Hepatocyte (in vitro differentiated cells): Measurements from ENCODE around the gene PAX6. TPM values are rescaled to one million over a fixed set of nuclear protein-coding genes. Genes with fewer than 3 reads are reported as not detected.
A peak's percentile ranks its signal among the peaks of the same experiment; 100 is the strongest.

Experiments
- DNase-seq: peaks from one replicate; pipeline ENCODE4 v3.0.0-alpha.2; 2016; ENCODE audit warnings: low spot score
- H2AFZ ChIP-seq: fragments of 200-600 bp; sonication (generic); 2 replicates; pipeline ENCODE4 v1.6.0; 2016; ENCODE audit warnings: antibody characterized with exemption, mild to moderate bottlenecking
- H3K27ac ChIP-seq: fragments of 200-600 bp; sonication (generic); 2 replicates; pipeline ENCODE4 v1.5.1; 2016; ENCODE audit warnings: mild to moderate bottlenecking
- H3K27me3 ChIP-seq: fragments of 200-600 bp; sonication (generic); 2 replicates; pipeline ENCODE4 v1.6.1; 2016
- H3K36me3 ChIP-seq: fragments of 200-600 bp; sonication (generic); replicated peaks from 2 replicates; pipeline ENCODE4 v1.5.1; 2016; ENCODE audit warnings: low read depth; ENCODE audit not compliant: insufficient read depth
- H3K4me1 ChIP-seq: fragments of 200-600 bp; sonication (generic); 2 replicates; pipeline ENCODE4 v1.5.1; 2016; ENCODE audit warnings: mild to moderate bottlenecking, moderate library complexity; ENCODE audit not compliant: insufficient read depth
- H3K4me2 ChIP-seq: fragments of 200-600 bp; sonication (generic); 2 replicates; pipeline ENCODE4 v1.6.0; 2016
- H3K4me3 ChIP-seq: fragments of 200-600 bp; sonication (generic); 2 replicates; pipeline ENCODE4 v1.5.1; 2016; ENCODE audit warnings: mild to moderate bottlenecking
- H3K79me2 ChIP-seq: fragments of 200-600 bp; sonication (generic); 2 replicates; pipeline ENCODE4 v1.6.0; 2017; ENCODE audit warnings: mild to moderate bottlenecking
- H3K9me2 ChIP-seq: fragments of 200-600 bp; sonication (generic); replicated peaks from 2 replicates; pipeline ENCODE4 v1.6.0; 2017; ENCODE audit warnings: mild to moderate bottlenecking; ENCODE audit not compliant: insufficient read depth
- H3K9me3 ChIP-seq: fragments of 200-600 bp; sonication (generic); 2 replicates; pipeline ENCODE4 v1.5.1; 2016; ENCODE audit warnings: low read depth, mild to moderate bottlenecking
- H4K20me1 ChIP-seq: fragments of 200-600 bp; sonication (generic); 2 replicates; pipeline ENCODE4 v1.6.0; 2016; ENCODE audit warnings: mild to moderate bottlenecking; ENCODE audit not compliant: insufficient read depth, poor library complexity, severe bottlenecking
- EZH2 ChIP-seq: fragments of 200-600 bp; sonication (generic); IDR thresholded peaks from 2 replicates; pipeline ENCODE4 v1.6.1; 2016; ENCODE audit warnings: antibody characterized with exemption, mild to moderate bottlenecking, borderline replicate concordance
- EZH2phosphoT487 ChIP-seq: fragments of 200-600 bp; sonication (generic); IDR thresholded peaks from one replicate; pipeline ENCODE4 v1.6.1; 2018; ENCODE audit warnings: antibody characterized with exemption, mild to moderate bottlenecking, low read depth, moderate library complexity; ENCODE audit not compliant: unreplicated experiment, severe bottlenecking
- WGBS: methylation state at CpG from one replicate; pipeline ENCODE4 v1.1.6; 2016; ENCODE audit warnings: low lambda C conversion rate; ENCODE audit errors: missing lambda C conversion rate; 5-methylcytosine and 5-hydroxymethylcytosine counted together
- polyA plus RNA-seq: library from polyadenylated mRNA; unstranded; fragments of >200 nt; fragmentation: Nextera tagmentation; extraction: Ambion mirVana; gene quantifications from 2 replicates; pipeline ENCODE4 v1.2.1, GENCODE V29; 2016
- total RNA-seq: library from RNA; depleted of rRNA; stranded (reverse); fragments of >200 nt; gene quantifications from 2 replicates; pipeline ENCODE4 v1.2.3, GENCODE V29; 2014
- TF ChIP-seq, protein P1 (sequence below): fragments of 200-600 bp; sonication (generic); IDR thresholded peaks from 2 replicates; pipeline ENCODE4 v1.5.1; 2016; ENCODE audit warnings: antibody characterized with exemption, mild to moderate bottlenecking; ENCODE audit not compliant: poor library complexity

The PAX6 gene
- total and polyA plus RNA-seq, 2 experiments from 2014 or later = 0.21 to 0.70 TPM

DNA sequence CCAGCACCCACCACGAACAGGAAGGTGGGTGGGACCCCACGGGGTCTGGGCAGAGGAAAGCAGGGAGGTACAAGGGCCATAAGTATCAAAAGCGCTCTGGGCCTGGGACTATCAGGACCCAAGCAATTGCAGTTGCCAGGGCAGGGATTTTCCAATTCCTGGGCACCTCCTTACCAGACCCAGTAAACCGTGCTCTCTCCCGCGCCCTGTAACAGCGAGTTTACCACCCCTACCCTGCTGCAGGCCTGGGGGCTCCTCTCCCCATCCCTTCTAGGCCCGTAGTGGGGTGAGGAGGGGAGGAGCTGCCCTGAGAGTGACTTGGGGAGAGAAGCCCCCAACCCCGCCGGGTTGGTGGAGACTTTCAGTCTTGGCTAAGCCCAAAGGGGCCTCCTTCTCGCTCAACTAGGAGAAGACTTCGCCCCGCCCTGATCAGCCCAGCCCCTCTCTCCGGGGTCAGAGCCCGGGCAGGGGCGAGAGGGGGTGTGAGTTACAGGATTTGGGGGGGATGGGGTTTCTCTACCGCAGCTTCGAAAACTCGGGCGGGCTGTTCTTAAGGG is 5.4 kb downstream of the PAX6 start:
- H4K20me1 ChIP-seq = no peaks in the 10 kb centered on the region
- H3K27ac ChIP-seq = no peak overlapping the region
- no peaks in the 10 kb centered on the region for H3K9me2 ChIP-seq
- no peaks in the 10 kb centered on the region for H3K36me3 ChIP-seq
- peak; percentile 72 for TF ChIP-seq EZH2phosphoT487
- TF ChIP-seq, protein P1, sequence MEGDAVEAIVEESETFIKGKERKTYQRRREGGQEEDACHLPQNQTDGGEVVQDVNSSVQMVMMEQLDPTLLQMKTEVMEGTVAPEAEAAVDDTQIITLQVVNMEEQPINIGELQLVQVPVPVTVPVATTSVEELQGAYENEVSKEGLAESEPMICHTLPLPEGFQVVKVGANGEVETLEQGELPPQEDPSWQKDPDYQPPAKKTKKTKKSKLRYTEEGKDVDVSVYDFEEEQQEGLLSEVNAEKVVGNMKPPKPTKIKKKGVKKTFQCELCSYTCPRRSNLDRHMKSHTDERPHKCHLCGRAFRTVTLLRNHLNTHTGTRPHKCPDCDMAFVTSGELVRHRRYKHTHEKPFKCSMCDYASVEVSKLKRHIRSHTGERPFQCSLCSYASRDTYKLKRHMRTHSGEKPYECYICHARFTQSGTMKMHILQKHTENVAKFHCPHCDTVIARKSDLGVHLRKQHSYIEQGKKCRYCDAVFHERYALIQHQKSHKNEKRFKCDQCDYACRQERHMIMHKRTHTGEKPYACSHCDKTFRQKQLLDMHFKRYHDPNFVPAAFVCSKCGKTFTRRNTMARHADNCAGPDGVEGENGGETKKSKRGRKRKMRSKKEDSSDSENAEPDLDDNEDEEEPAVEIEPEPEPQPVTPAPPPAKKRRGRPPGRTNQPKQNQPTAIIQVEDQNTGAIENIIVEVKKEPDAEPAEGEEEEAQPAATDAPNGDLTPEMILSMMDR = no peak
- TF ChIP-seq EZH2 = peak; percentile 7
- H3K4me2 ChIP-seq = peak overlapping the region; percentile 59
- peaks cover 20% of the 10 kb centered on the region for H3K4me1 ChIP-seq
- H3K9me3 ChIP-seq = no peaks in the 10 kb centered on the region
- H3K4me3 ChIP-seq = no peak overlapping the region
- no peaks in the 10 kb centered on the region for H3K79me2 ChIP-seq
- no peak overlapping the region for H2AFZ ChIP-seq
- peaks cover 100% of the 10 kb centered on the region for H3K27me3 ChIP-seq
- no peak for DNase-seq
- WGBS = 2% methylated on average over 10 of the region's 20 CpGs

- no peaks in the 10 kb centered on the region for H3K36me3 ChIP-seq
- H3K9me3 ChIP-seq = no peaks in the 10 kb centered on the region
- no peaks in the 10 kb centered on the region for H3K79me2 ChIP-seq
- no peaks in the 10 kb centered on the region for H4K20me1 ChIP-seq
- peak overlapping the region; percentile 59 for H3K4me2 ChIP-seq
- H3K9me2 ChIP-seq = no peaks in the 10 kb centered on the region
- TF ChIP-seq EZH2 (peak; percentile 71), EZH2phosphoT487 (peak; percentile 49)
- TF ChIP-seq, protein P1 = no peak
- no peak overlapping the region for H2AFZ ChIP-seq
- 2% methylated on average over 51 of the region's 51 CpGs for WGBS
- peaks cover 14% of the 10 kb centered on the region for H3K4me1 ChIP-seq
- DNase-seq = no peak
- H3K27me3 ChIP-seq = peaks cover 100% of the 10 kb centered on the region
- no peak overlapping the region for H3K27ac ChIP-seq
- H3K4me3 ChIP-seq = no peak overlapping the region
Measured at GRCh38 chr11:31805037-31805628, 6.0 kb downstream of the PAX6 start.

DNA sequence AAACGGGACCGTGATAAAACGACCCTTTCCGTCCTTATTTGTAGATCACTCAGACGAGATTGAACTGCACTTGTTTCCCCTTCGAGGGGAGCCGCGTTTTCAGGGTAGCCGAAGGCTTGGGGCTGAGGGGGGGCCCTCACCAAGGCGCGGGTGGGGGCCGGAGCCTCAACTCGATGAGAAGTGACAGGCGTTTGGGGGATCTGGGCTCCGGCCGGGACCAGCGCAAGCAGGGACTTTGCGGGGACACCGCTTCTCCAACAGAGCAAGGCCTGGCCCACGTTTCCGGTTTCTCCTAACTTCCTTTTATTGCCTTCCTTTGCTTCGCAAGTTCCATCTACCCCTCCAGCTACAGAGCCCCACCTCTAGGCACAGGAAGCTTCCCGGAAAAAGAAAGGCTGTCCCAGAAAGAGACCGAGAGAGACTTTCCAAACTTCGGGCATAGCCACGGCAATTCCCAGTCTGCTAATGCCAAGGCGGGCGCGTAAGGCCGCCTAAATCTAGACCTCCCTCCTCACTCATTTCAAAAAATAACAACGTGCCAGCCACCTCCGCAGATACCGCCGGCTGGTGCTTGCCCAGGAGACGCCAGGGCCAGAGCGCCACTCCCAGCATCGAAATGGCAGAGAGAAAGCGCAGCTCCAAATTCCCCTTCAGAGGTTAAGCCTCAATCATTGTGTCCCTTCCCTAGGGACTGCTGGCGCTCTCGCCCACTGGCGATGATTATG is 6.6 kb downstream of the PAX6 start:
- H3K27ac ChIP-seq = no peak overlapping the region
- H3K4me2 ChIP-seq = peak overlapping the region; percentile 59
- H4K20me1 ChIP-seq = no peaks in the 10 kb centered on the region
- H3K9me2 ChIP-seq = no peaks in the 10 kb centered on the region
- WGBS = 2% methylated on average over 40 of the region's 41 CpGs
- no peak for TF ChIP-seq EZH2phosphoT487
- H2AFZ ChIP-seq = peak overlapping the region; percentile 19
- no peak overlapping the region for H3K4me3 ChIP-seq
- peaks cover 100% of the 10 kb centered on the region for H3K27me3 ChIP-seq
- DNase-seq = no peak
- no peaks in the 10 kb centered on the region for H3K9me3 ChIP-seq
- peaks cover 10% of the 10 kb centered on the region for H3K4me1 ChIP-seq
- no peaks in the 10 kb centered on the region for H3K36me3 ChIP-seq
- no peaks in the 10 kb centered on the region for H3K79me2 ChIP-seq

GRCh38 chr11:31803813-31804311 is 7.3 kb downstream of the PAX6 start:
- Histone ChIP-seq H4K20me1 (no peaks in the 10 kb centered on the region), H3K4me3 (no peak overlapping the region), H3K4me1 (peaks cover 12% of the 10 kb centered on the region), H3K36me3 (no peaks in the 10 kb centered on the region), H3K27ac (no peak overlapping the region), H3K27me3 (peaks cover 100% of the 10 kb centered on the region), H3K4me2 (peak overlapping the region; percentile 59), H3K9me3 (no peaks in the 10 kb centered on the region), H3K9me2 (no peaks in the 10 kb centered on the region), H3K79me2 (no peaks in the 10 kb centered on the region), H2AFZ (peak overlapping the region; percentile 19)
- WGBS = 3% methylated on average over 13 of the region's 13 CpGs
- no peak for DNase-seq
- TF ChIP-seq EZH2 (peak; percentile 24), EZH2phosphoT487 (peak; percentile 93)
- TF ChIP-seq, protein P1 = no peak
